ENCODE results near the gene SLX4IP. TPM values are rescaled to one million over a fixed set of nuclear protein-coding genes. Genes with fewer than 3 reads are reported as not detected.

Gene SLX4IP
- polyA plus RNA-seq, 1 experiment: 2.8 TPM

DNA sequence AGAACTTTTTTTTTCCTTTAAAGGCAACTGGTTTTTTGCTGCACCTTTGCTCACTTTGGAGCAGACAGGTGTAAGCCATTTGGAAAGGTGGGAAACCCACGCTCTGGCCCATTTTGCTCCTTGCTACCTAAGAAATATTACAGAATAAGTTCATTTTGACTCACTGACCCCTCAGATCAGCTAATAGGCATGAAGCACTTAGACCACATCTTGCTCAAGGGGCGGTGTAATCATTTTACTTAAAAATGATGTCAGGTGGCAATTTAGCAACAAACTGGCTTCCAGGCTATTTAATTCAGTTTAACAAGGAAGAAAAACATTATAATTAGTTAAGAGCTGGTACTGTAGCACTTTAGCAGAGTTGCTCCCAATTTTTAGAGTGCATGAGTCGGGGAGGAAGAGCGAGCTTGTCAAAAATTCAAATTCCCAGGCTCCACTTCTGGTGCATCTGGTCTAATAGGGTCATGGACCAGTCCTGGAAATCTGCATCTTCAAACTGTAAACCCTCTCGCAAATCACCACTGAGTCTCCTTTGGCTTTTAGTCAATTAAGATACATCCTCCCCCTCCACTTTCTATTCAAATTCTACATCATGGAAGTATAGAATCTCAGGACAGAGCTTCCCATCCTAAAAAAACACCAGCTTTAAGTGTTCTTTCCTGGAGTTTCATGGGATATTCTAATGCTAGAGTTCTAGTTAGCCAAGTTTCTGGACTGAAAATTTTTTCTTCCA lies 200.5 kb downstream of the SLX4IP start:
- TF ChIP-seq, protein P1, sequence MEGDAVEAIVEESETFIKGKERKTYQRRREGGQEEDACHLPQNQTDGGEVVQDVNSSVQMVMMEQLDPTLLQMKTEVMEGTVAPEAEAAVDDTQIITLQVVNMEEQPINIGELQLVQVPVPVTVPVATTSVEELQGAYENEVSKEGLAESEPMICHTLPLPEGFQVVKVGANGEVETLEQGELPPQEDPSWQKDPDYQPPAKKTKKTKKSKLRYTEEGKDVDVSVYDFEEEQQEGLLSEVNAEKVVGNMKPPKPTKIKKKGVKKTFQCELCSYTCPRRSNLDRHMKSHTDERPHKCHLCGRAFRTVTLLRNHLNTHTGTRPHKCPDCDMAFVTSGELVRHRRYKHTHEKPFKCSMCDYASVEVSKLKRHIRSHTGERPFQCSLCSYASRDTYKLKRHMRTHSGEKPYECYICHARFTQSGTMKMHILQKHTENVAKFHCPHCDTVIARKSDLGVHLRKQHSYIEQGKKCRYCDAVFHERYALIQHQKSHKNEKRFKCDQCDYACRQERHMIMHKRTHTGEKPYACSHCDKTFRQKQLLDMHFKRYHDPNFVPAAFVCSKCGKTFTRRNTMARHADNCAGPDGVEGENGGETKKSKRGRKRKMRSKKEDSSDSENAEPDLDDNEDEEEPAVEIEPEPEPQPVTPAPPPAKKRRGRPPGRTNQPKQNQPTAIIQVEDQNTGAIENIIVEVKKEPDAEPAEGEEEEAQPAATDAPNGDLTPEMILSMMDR (IDR thresholded peaks at IDR 0.05; ENCODE audit: low read depth, low read length): no peak
- peak overlapping the region; percentile 81 for H3K27ac ChIP-seq (ENCODE audit: low read depth, low read length)
- ChIA-PET CTCF (interaction anchor here (0.6 to 2.3 kb wide), 4 partner anchors 26 to 908 kb away, joined by 3 to 10 read pairs (median 3); no protein-coding TSS in a partner anchor), POLR2A (interaction anchor here (1.1 to 1.3 kb wide), 2 partner anchors 15 to 31 kb away, joined by 3 to 4 read pairs; no protein-coding TSS in a partner anchor)
- H3K27me3 ChIP-seq (ENCODE audit: control insufficient read depth, insufficient read depth, low read length): no peaks in the 10 kb centered on the region
- H3K4me3 ChIP-seq (ENCODE audit: low read depth, low read length): no peak overlapping the region
- H3K9me3 ChIP-seq (ENCODE audit: control insufficient read depth, insufficient read depth, low read length): no peaks in the 10 kb centered on the region
- no peak for DNase-seq (ENCODE audit: low read depth, low spot score)

GRCh38 chr20:10636326-10636818 lies 201.3 kb downstream of the SLX4IP start:
- Histone ChIP-seq H3K27me3 (ENCODE audit: control insufficient read depth, insufficient read depth, low read length) (no peaks in the 10 kb centered on the region), H3K4me3 (ENCODE audit: low read depth, low read length) (no peak overlapping the region), H3K27ac (ENCODE audit: low read depth, low read length) (peak overlapping the region; percentile 57), H3K9me3 (ENCODE audit: control insufficient read depth, insufficient read depth, low read length) (no peaks in the 10 kb centered on the region)
- TF ChIP-seq, protein P1 (IDR thresholded peaks at IDR 0.05; ENCODE audit: low read depth, low read length): no peak
- ChIA-PET POLR2A (interaction anchor here (0.6 to 1.2 kb wide), 9 partner anchors 17 to 591 kb away, joined by 3 to 5 read pairs (median 3); no protein-coding TSS in a partner anchor), CTCF (interaction anchor here (0.6 to 2.3 kb wide), 3 partner anchors 84 to 907 kb away, joined by 3 to 10 read pairs (median 3); no protein-coding TSS in a partner anchor)
- DNase-seq (ENCODE audit: low read depth, low spot score): peak; percentile 44

GRCh38 chr20:10637031-10637559 lies 202.0 kb downstream of the SLX4IP start:
- H3K27ac ChIP-seq (ENCODE audit: low read depth, low read length): peak overlapping the region; percentile 57
- ChIA-PET CTCF (interaction anchor here (2.3 kb wide), 1 partner anchor 85 kb away, joined by 10 read pairs; no protein-coding TSS in a partner anchor), POLR2A (interaction anchor here (0.6 to 1.2 kb wide), 8 partner anchors 17 to 590 kb away, joined by 3 to 5 read pairs (median 3); no protein-coding TSS in a partner anchor)
- H3K27me3 ChIP-seq (ENCODE audit: control insufficient read depth, insufficient read depth, low read length): no peaks in the 10 kb centered on the region
- no peak for DNase-seq (ENCODE audit: low read depth, low spot score)
- no peak overlapping the region for H3K4me3 ChIP-seq (ENCODE audit: low read depth, low read length)
- TF ChIP-seq, protein P1 (IDR thresholded peaks at IDR 0.05; ENCODE audit: low read depth, low read length): no peak
- H3K9me3 ChIP-seq (ENCODE audit: control insufficient read depth, insufficient read depth, low read length): no peaks in the 10 kb centered on the region

GRCh38 chr20:10637563-10637962 lies 202.5 kb downstream of the SLX4IP start:
- no peak for DNase-seq (ENCODE audit: low read depth, low spot score)
- H3K27ac ChIP-seq (ENCODE audit: low read depth, low read length): no peak overlapping the region
- POLR2A ChIA-PET: interaction anchor here (0.6 to 1.2 kb wide), 2 partner anchors 28 to 1071 kb away, joined by 3 to 4 read pairs; no protein-coding TSS in a partner anchor

More at GRCh38 chr20:10637563-10637962, 202.5 kb downstream of the SLX4IP start:
- TF ChIP-seq, protein P1 (IDR thresholded peaks at IDR 0.05; ENCODE audit: low read depth, low read length): no peak
- CTCF ChIA-PET: interaction anchor here (2.3 kb wide), 1 partner anchor 85 kb away, joined by 10 read pairs; no protein-coding TSS in a partner anchor
- no peaks in the 10 kb centered on the region for H3K9me3 ChIP-seq (ENCODE audit: control insufficient read depth, insufficient read depth, low read length)
- H3K4me3 ChIP-seq (ENCODE audit: low read depth, low read length): no peak overlapping the region
- H3K27me3 ChIP-seq (ENCODE audit: control insufficient read depth, insufficient read depth, low read length): no peaks in the 10 kb centered on the region
